ENCODE measurements around the gene CTF1. TPM values are rescaled to one million over a fixed set of nuclear protein-coding genes. Genes with fewer than 3 reads are reported as not detected.
A peak's percentile ranks its signal among the peaks of the same experiment; 100 is the strongest.
"Not testable (repeated sequence)": the region's sequence is repeated elsewhere in the genome, so short reads cannot be mapped to it uniquely, and the experiment has no call there.

CTF1 gene
- total RNA-seq, 1 donor from 2014 or later, result 4.2 TPM

DNA sequence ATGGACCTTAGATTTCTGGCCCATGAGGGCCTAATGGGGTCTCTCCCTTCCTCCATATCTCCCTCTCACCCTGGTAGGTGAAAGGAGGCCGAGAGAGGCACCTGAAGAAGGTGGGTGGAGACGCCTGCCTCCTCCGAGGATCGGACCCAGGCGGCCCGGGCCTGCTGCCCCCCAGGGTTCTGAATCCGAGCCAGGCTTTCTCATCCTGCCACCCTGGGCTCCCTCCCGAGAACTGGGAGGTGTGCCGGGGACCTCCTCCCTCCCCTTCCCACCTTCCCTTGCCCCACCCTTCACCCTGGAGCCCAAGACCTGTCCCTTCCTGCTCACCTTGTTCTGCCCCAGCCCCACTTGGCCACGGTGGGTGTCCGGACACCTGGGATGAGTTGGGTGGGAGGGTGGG, 32.0 kb downstream of the CTF1 start:
- DNase-seq (ENCODE audit: low read depth), result no peak

GRCh38 chr16:30929167-30929566, 32.8 kb downstream of the CTF1 start:
- no peak for DNase-seq (ENCODE audit: low read depth)

- no peak for DNase-seq (ENCODE audit: low read depth)
Measured at GRCh38 chr16:30930160-30930571, 33.8 kb downstream of the CTF1 start.

- DNase-seq (ENCODE audit: low read depth), result no peak
Measured at GRCh38 chr16:30931068-30931650, 34.7 kb downstream of the CTF1 start.

DNA sequence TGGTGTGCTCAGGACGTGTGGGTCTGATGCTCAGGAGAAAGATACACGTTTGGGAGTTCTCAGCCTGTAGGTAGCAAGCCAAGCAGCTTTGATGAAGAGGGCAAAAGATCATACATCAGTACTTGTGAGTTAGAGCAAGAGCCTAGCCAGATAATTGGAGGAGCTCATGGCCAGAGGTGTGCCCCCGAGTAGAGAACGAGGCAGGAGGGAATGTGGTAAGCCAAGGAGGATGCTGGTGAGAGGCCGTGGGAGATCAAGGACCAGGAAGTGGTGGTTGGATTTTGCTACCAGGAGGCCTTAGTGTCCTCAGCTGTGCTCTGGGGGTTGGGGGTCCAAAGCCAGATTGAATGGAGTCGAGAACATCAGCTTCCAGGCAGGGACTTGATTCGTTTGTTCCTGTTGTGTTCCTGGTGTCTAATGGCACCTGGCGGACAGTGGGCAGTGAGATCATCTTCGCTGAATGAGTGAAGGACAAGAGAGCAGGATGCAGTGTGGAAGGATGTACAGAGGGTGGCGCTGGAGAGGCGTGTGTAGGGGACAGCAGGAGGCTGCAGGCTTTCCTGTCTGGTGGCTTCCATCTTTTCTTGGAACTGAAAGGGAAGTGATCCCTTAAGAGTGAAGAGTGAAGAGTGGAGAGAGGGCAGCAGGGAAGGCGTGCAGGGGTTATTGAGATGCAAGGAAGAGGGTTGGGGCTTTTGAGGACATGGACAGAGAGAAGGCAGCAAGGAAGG, 38.6 kb downstream of the CTF1 start:
- peak; percentile 54 for DNase-seq (ENCODE audit: low read depth)

- DNase-seq (ENCODE audit: low read depth), result no peak
Measured at GRCh38 chr16:30937692-30938091, 41.3 kb downstream of the CTF1 start.

DNA sequence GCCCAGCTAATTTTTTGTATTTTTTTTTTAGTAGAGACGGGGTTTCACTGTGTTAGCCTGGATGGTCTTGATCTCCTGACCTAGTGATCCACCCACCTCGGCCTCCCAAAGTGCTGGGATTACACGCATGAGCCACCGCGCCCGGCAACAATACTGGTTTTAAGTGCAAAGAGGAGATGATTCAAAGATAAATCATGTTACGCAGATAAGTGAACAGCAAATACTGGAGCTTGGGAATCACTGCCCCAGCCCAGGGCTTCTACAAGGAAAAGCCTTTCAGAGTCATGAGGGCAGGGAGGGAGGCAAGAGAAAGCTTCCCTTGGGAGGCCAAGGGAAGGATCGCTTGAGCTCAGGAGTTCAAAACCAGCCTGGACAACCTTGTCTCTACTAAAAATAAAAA, 43.2 kb downstream of the CTF1 start:
- DNase-seq (ENCODE audit: low read depth), result not testable (repeated sequence)

DNA sequence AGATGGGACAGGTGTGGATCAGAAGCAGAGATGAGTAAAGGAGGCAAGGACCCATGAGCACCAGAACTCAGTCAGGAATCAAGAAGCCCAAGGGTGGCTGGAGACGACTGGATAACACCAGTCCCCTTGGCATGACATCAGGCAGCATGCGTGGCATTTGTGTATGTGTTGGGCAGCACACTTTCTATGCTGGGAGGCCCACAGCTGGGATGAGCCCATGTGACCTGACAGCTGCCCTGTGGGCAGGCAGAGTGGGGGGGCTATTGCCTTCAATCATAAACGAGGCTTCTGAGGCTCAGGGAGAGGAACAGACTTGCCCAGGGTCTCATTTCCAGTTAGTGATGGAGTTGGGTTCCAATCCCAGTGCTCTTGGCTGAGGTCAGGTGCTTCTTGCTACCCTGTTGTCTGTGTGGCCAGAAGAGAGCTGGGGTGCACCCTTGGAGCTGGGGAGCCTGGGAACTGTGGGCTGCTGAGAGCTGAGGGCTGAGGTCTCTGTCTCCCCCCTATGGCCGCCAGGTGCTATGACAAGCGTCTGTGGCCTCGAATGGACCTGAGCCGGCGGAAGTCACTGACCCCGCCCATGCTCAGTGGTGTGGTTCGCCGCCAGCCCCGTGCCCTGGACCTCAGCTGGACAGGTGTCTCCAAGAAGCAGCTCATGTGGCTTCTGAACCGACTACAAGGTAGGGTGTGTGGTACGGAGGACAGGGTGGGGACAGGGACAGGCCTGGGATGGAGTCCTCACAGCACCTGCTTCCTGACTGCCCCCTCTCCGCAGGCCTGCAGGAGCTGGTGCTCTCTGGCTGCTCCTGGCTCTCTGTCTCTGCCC, 45.4 kb downstream of the CTF1 start:
- peak; percentile 81 for DNase-seq (ENCODE audit: low read depth)

DNA sequence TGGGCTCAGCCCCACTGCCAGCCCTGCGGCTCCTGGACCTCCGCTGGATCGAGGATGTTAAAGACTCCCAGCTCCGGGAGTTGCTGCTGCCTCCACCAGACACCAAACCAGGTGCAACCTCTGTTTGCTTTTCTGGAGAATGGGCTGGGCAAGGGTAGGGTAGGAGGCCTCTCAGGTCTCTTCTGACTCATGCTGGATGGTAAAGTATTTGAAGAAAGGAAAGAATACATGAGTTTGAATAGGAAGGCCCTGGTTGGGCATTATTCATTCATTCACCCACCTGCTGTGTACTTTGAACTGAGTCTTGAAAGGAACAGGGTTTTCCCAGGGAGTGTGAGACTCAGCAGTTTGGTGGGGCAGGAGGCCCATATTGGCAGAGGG, 46.0 kb downstream of the CTF1 start:
- no peak for DNase-seq (ENCODE audit: low read depth)

- DNase-seq (ENCODE audit: low read depth), result no peak
Measured at GRCh38 chr16:30944352-30944751, 47.9 kb downstream of the CTF1 start.

DNA sequence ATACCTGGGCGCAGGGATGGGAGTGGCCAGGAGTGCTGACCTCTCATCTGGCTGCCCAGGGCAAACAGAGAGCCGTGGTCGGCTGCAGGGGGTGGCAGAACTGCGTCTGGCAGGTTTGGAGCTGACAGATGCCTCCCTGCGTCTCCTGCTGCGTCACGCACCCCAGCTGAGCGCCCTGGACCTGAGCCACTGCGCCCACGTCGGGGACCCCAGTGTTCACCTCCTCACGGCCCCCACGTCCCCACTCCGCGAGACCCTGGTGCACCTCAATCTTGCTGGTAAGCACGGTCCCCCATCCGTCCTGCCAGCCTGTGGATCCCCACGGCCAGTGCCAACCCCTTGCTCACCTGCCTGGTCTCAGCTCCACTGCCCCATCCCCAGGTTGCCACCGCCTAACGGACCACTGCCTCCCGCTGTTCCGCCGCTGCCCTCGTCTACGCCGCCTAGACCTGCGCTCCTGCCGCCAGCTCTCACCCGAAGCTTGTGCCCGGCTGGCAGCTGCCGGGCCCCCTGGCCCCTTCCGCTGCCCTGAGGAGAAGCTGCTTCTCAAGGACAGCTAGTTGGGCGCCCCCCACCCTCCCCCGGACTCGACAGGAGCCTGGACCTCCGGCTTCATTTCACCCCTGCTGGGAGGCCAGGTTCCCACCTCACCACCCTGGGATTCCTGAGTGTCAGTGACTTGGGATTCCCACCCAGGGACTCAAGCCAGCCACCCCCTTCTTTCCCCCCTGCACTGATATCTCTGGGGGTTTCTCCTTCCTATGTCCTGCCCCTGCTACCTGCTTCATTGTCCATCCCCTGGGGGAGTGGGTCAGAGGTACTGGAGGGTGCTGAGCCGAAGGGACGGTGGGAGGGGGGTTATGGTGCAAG, 50.5 kb downstream of the CTF1 start:
- DNase-seq (ENCODE audit: low read depth), result no peak

- DNase-seq (ENCODE audit: low read depth), result no peak
Measured at GRCh38 chr16:30947541-30947858, 51.1 kb downstream of the CTF1 start.

DNA sequence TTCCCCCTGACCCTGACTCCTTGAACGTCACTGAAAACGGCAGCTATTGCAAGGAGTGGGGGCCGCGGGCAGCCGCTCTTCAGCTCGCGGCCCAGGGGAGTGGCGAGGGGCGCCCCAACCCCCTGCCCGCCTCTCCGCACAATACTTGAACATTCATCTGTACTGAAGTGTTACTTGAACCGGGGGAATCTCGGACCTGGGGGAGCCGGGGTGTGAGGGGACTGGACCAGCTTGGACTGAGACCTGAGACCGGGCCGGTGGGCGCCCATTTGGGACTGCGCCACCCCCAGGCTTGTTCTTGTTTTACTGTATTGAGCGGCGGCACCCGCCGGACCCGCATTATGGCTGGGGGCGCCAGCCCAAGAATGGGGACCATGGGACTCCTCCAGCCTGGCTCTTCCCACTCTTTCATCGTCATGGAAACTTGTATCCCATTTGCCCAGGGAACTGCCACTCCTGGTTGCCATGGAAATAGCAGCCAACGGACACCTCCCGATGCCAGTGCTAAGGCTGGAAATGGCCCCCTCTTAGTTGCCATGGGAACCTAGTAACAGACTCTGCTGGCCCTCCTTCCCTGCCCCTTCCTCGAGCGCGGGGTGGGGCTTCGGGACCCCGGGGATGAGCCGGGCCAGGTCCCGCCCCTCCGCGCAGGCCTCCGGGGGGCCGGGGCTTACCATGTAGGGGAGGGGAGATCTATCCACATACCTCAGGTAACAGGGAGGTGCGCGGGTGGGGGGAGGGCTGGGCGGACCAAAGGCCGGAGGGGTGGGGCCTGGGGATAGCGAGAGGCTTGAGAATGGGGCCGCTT, 51.6 kb downstream of the CTF1 start:
- DNase-seq (ENCODE audit: low read depth), result peak; percentile 94

- peak; percentile 73 for DNase-seq (ENCODE audit: low read depth)
Measured at GRCh38 chr16:30948667-30949649, 52.5 kb downstream of the CTF1 start, which contains the start of gene ORAI3. Gene ORAI3, plus strand, starts transcription at chr16:30949068. Its CDS starts 222 bp downstream, at chr16:30949290.

DNA sequence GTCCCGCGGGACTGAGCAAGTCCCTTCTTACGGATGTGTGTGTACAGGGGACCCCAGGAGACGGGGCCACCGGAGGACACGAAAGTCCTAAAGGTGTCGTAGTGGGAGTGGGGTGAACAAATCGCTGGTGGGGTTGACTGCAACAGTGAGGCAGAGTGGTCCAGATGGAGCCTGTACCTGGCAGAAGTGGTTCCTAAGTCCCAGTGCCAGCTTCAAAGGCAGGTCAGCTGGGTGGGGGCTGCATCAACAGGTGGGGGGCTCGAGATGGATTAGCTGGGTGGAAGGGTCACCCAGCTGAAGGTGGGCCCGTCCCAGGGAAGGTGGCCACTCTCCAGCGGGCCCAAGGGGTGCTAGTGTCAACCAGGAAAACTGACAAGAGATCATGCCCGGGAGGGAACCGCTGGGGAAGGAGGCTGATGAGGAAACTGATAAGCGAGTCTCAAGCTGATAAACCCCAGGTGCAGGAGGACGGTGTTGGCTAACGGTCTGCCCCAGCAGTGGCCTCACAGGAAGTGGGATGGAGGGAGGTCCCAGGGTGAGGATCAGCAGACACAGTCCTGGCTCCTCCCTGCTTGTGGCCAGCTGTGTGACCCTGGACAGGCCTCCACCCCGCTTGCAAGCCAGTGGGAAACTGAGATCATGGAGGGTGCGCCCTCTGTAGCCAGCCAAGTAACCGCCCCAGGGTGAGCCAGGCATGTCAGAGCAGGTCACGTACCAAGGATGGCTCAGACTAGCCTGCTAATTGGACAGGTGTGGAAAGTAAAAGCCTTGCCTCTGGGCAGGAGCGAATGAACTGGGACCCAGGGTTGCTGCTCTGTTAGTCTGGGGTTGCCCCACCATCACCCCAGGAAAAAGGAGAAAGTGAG, 53.5 kb downstream of the CTF1 start:
- DNase-seq (ENCODE audit: low read depth), result peak; percentile 93

DNA sequence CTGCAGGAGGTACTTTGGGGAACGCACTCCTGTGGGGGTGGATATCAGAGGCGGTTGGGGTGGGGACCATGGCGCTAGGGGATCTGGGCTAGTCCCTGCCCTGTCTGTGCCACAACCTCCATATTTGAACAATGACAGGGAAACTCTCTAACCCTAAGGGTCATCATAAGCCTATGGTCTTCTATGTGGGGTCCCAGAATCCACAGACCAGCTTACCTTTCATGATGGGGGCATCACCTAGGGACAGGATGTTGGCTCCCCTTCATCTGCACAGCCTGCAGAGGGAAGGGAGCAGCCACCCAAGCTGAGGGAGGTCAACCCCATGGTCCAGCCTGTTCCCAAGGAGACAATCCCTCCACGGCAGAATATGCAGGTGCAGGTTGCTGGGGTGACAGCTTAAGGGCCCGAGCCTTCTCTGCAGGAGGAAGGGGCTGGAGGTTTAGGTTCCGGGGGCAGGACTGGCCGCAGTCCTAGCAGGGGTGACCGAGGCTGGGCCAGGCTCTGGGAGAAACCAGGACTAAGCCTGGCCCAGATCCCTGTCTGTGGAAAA, 54.2 kb downstream of the CTF1 start:
- DNase-seq (ENCODE audit: low read depth), result no peak

DNA sequence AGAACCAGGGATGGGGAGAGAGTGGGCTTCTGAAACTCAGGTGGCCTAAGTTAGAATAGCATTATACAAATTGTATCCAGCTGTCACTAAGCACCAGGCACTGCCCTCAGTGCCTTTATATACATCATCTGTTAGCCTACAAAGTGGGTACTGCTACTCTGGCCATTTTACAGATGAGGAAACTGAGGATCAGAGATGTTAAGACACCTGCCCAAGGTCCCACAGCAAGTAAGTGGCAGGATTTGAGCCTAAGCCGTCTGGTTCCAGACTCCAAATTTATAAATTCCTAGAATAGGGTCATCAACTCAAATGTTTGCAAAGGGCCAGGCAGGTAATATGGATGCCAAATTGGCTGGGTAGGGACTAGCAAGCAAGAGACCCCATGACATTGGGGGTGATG, 54.8 kb downstream of the CTF1 start:
- no peak for DNase-seq (ENCODE audit: low read depth)

DNA sequence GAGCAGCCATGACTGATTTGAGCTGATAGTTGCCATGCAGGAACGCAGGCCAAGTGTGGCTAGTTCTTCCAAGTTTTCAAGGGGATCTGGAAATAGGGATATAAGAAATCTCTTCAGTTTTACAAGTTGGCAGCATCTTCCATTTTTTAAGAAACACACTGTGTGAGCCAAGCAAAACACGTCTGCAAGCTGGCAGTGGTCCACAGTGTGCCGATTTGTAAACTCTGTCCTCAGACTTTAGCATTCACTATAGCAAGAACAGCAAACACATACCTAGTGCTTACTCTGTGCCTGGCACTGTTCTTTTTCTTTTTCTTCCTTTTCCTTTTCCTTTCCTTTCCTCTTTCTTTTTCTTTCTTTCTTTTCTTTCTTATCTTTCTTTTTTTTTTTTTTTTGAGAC, 55.3 kb downstream of the CTF1 start:
- DNase-seq (ENCODE audit: low read depth), result no peak
